ENCODE results near the gene RFPL2.
"Not testable (repeated sequence)": the region's sequence is repeated elsewhere in the genome, so short reads cannot be mapped to it uniquely, and the experiment has no call there.

DNA sequence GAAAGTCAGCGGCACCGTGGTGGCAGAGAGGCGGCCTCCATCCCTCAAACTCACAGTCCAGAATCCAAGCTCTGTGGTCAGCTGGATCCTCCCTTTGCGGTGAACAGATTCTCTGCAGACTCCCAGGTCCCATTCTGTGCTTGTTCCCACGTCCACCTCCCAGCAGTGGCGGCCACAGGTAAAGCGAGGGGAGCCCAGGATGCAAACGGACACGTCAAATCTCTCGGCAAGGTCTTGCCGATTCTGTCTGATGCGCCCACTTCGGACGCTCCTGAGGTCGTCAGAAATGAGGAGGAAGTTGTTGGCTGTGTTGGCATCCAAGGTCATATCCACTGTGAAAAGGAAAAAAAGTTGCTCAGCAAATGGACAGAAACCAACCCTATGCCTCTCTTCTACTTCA lies 13.9 kb downstream of the RFPL2 start:
- TF ChIP-seq EZH2 (IDR thresholded peaks at IDR 0.05); POLR2AphosphoS5 (IDR thresholded peaks at IDR 0.05; ENCODE audit: borderline replicate concordance, low read depth, low read length); FOXP2 (optimal IDR thresholded peaks at IDR 0.05; ENCODE audit: control extremely low read depth, extremely low read length, insufficient read depth): not testable (repeated sequence)
